Measurements from ENCODE around the gene RPS6KA1.

RPS6KA1 gene

GRCh38 chr1:26597629-26598039 is 68.1 kb downstream of the RPS6KA1 start:
- ATAC-seq (ENCODE audit: low read depth) = no peak; the same call in 2 of the 3 replicates
- 0 out of 2 replicates have a peak, but pooled peaks cover 4% of the 10 kb centered on the region for H3K36me3 ChIP-seq (ENCODE audit: low read depth)
- H3K27me3 ChIP-seq (ENCODE audit: insufficient read depth, poor library complexity, severe bottlenecking) = no peaks in the 10 kb centered on the region
- peak; percentile 77 for TF ChIP-seq CTCF (IDR thresholded peaks at IDR 0.05; ENCODE audit: poor library complexity, severe bottlenecking)
- no peak for DNase-seq (ENCODE audit: low spot score)
- H3K4me3 ChIP-seq (ENCODE audit: severe bottlenecking) = no peak overlapping the region
- no peaks in the 10 kb centered on the region for H3K9me3 ChIP-seq (ENCODE audit: severe bottlenecking)
- H3K27ac ChIP-seq (ENCODE audit: poor library complexity, severe bottlenecking) = no peak overlapping the region
- H3K4me1 ChIP-seq (ENCODE audit: insufficient read depth, poor library complexity, severe bottlenecking) = no peaks in the 10 kb centered on the region

GRCh38 chr1:26598890-26599289 is 69.3 kb downstream of the RPS6KA1 start:
- no peak for DNase-seq (ENCODE audit: low spot score)
- no peaks in the 10 kb centered on the region for H3K27me3 ChIP-seq (ENCODE audit: insufficient read depth, poor library complexity, severe bottlenecking)
- H3K36me3 ChIP-seq (ENCODE audit: low read depth) = 0 out of 2 replicates have a peak, but pooled peaks cover 4% of the 10 kb centered on the region
- H3K9me3 ChIP-seq (ENCODE audit: severe bottlenecking) = no peaks in the 10 kb centered on the region
- ATAC-seq (ENCODE audit: low read depth) = no peak
- TF ChIP-seq CTCF (IDR thresholded peaks at IDR 0.05; ENCODE audit: poor library complexity, severe bottlenecking) = no peak
- no peak overlapping the region for H3K4me3 ChIP-seq (ENCODE audit: severe bottlenecking)
- no peak overlapping the region for H3K27ac ChIP-seq (ENCODE audit: poor library complexity, severe bottlenecking)
- H3K4me1 ChIP-seq (ENCODE audit: insufficient read depth, poor library complexity, severe bottlenecking) = no peaks in the 10 kb centered on the region

DNA sequence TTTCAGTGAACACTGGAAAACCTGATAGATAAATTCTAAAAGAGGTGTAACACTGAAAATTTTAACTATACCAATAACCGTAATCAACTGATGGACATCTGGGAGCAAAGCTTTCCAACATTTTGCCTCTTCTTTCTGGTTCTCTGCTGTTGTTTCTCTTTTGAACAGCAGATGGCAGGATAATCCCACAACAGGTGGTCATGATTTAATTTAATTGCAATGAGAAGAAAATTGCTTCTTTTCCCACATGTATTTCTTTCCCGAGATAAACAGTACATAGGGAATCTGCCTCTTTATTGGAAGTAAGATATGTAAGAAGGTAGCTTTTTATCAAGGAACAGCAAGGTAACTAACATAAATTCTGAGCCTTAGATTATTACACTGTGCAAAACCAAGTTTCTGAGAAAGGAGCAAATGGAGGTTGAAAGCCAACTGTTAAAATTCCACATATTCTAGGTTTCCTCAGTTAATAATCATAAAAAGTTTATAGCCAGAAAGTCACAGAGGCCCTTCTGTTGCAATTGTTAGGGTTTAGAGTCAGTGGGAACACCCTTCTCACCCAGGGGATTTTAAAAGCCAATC is 72.9 kb downstream of the RPS6KA1 start:
- 0 out of 2 replicates have a peak, but pooled peaks cover 3% of the 10 kb centered on the region for H3K36me3 ChIP-seq (ENCODE audit: low read depth)
- H3K27me3 ChIP-seq (ENCODE audit: insufficient read depth, poor library complexity, severe bottlenecking) = no peaks in the 10 kb centered on the region
- no peak for ATAC-seq (ENCODE audit: low read depth)
- no peak for DNase-seq (ENCODE audit: low spot score)
- no peaks in the 10 kb centered on the region for H3K9me3 ChIP-seq (ENCODE audit: severe bottlenecking)
- no peak overlapping the region for H3K4me3 ChIP-seq (ENCODE audit: severe bottlenecking)
- H3K27ac ChIP-seq (ENCODE audit: poor library complexity, severe bottlenecking) = no peak overlapping the region
- TF ChIP-seq CTCF (IDR thresholded peaks at IDR 0.05; ENCODE audit: poor library complexity, severe bottlenecking) = peak; percentile 93
- no peaks in the 10 kb centered on the region for H3K4me1 ChIP-seq (ENCODE audit: insufficient read depth, poor library complexity, severe bottlenecking)

DNA sequence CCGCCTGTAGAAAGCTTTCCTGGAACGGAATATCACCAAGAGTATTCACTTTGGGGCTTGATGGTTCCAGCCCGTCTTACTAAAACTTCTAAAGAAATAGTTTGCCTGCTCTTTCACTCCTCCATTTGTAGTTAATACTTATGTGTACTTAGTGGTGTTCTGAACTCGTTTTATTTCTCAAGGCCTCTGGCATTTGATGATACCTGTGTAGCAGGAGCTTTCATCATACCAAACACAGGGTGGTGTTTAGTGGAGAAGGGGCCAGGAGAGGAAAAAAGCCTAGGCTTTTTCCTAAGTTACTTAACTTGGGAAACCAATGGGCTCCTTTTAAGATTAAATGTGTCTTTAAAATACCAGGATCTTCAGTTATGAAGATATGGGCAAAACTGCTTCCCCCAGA is 74.3 kb downstream of the RPS6KA1 start:
- Histone ChIP-seq H3K36me3 (ENCODE audit: low read depth) (no peaks in the 10 kb centered on the region), H3K4me3 (ENCODE audit: severe bottlenecking) (no peak overlapping the region), H3K9me3 (ENCODE audit: severe bottlenecking) (no peaks in the 10 kb centered on the region), H3K27me3 (ENCODE audit: insufficient read depth, poor library complexity, severe bottlenecking) (no peaks in the 10 kb centered on the region), H3K4me1 (ENCODE audit: insufficient read depth, poor library complexity, severe bottlenecking) (no peaks in the 10 kb centered on the region), H3K27ac (ENCODE audit: poor library complexity, severe bottlenecking) (no peak overlapping the region)
- ATAC-seq (ENCODE audit: low read depth) (no peak), DNase-seq (ENCODE audit: low spot score) (no peak)
- TF ChIP-seq CTCF (IDR thresholded peaks at IDR 0.05; ENCODE audit: poor library complexity, severe bottlenecking) = no peak

GRCh38 chr1:26607186-26607585 is 77.6 kb downstream of the RPS6KA1 start:
- no peak for ATAC-seq (ENCODE audit: low read depth)
- TF ChIP-seq CTCF (IDR thresholded peaks at IDR 0.05; ENCODE audit: poor library complexity, severe bottlenecking) = no peak
- H3K27me3 ChIP-seq (ENCODE audit: insufficient read depth, poor library complexity, severe bottlenecking) = no peaks in the 10 kb centered on the region
- no peak for DNase-seq (ENCODE audit: low spot score)
- H3K9me3 ChIP-seq (ENCODE audit: severe bottlenecking) = no peaks in the 10 kb centered on the region
- H3K36me3 ChIP-seq (ENCODE audit: low read depth) = no peaks in the 10 kb centered on the region
- H3K4me1 ChIP-seq (ENCODE audit: insufficient read depth, poor library complexity, severe bottlenecking) = no peaks in the 10 kb centered on the region
- no peak overlapping the region for H3K4me3 ChIP-seq (ENCODE audit: severe bottlenecking)
- no peak overlapping the region for H3K27ac ChIP-seq (ENCODE audit: poor library complexity, severe bottlenecking)

Data from RWPE2 (cell line).